HG03103 (cell line): ENCODE data around the gene TAS2R20.
"Not testable (repeated sequence)": the region's sequence is repeated elsewhere in the genome, so short reads cannot be mapped to it uniquely, and the experiment has no call there.

ENCODE experiments used
- ATAC-seq: cut with Tn5 transposase; IDR thresholded peaks from one replicate; pipeline ENCODE4 v1.9.1; 2021; ENCODE audit warnings: low read depth; ENCODE audit not compliant: unreplicated experiment

Gene TAS2R20

GRCh38 chr12:10998204-10998603, at the start of gene TAS2R20:
TSS of gene TAS2R20 (minus strand) at chr12:10998304. CDS start at chr12:10997875, 429 bp downstream.
- ATAC-seq: no peak

GRCh38 chr12:11041366-11041765, 43.3 kb upstream of the TAS2R20 start:
- not testable (repeated sequence) for ATAC-seq

GRCh38 chr12:11040162-11040561, 42.1 kb upstream of the TAS2R20 start:
- ATAC-seq: no peak

- ATAC-seq: no peak
Observed at GRCh38 chr12:11039171-11039570, 41.1 kb upstream of the TAS2R20 start.

GRCh38 chr12:11033959-11034358, 35.9 kb upstream of the TAS2R20 start:
- ATAC-seq: peak; percentile 67

GRCh38 chr12:11031307-11031706, 33.2 kb upstream of the TAS2R20 start, which contains the start of gene TAS2R31:
TSS of gene TAS2R31 (minus strand) at chr12:11031407. CDS start at chr12:11031335, 72 bp downstream.
- ATAC-seq: no peak

- no peak for ATAC-seq
Observed at GRCh38 chr12:11026118-11026517, 28.0 kb upstream of the TAS2R20 start.

- ATAC-seq: no peak
Observed at GRCh38 chr12:11023387-11023786, 25.3 kb upstream of the TAS2R20 start.

- no peak for ATAC-seq
Observed at GRCh38 chr12:11022520-11022919, 24.4 kb upstream of the TAS2R20 start, which contains the start of gene TAS2R19. TSS of gene TAS2R19 (minus strand) at chr12:11022620. CDS start at chr12:11022571, 49 bp downstream.

GRCh38 chr12:11016937-11017336, 18.8 kb upstream of the TAS2R20 start:
- no peak for ATAC-seq

GRCh38 chr12:11015775-11016430, 17.8 kb upstream of the TAS2R20 start:
- ATAC-seq: no peak

GRCh38 chr12:11014234-11014633, 16.1 kb upstream of the TAS2R20 start:
- ATAC-seq: no peak

- ATAC-seq: no peak
Observed at GRCh38 chr12:11007608-11008007, 9.5 kb upstream of the TAS2R20 start.

- ATAC-seq: no peak
Observed at GRCh38 chr12:10994307-10994706, 3.8 kb downstream of the TAS2R20 start.

GRCh38 chr12:10989107-10989506, 9.0 kb downstream of the TAS2R20 start:
- no peak for ATAC-seq

- ATAC-seq: no peak
Observed at GRCh38 chr12:10986812-10987211, 11.3 kb downstream of the TAS2R20 start, which contains the start of gene TAS2R50. TSS of gene TAS2R50 (minus strand) at chr12:10986912. CDS start at chr12:10986860, 52 bp downstream.

- ATAC-seq: no peak
Observed at GRCh38 chr12:10982244-10982643, 15.9 kb downstream of the TAS2R20 start.

- no peak for ATAC-seq
Observed at GRCh38 chr12:10974965-10975364, 23.1 kb downstream of the TAS2R20 start.

- ATAC-seq: no peak
Observed at GRCh38 chr12:10968765-10969456, 29.2 kb downstream of the TAS2R20 start.

- ATAC-seq: no peak
Observed at GRCh38 chr12:10967409-10967808, 30.7 kb downstream of the TAS2R20 start.

GRCh38 chr12:10966314-10966713, 31.8 kb downstream of the TAS2R20 start:
- no peak for ATAC-seq

- no peak for ATAC-seq
Observed at GRCh38 chr12:10965476-10965875, 32.6 kb downstream of the TAS2R20 start.
